ENCODE measurements around the gene DLEU7.

The DLEU7 gene

GRCh38 chr13:50842990-50843256 lies 569 bp downstream of the DLEU7 start:
- DNase-seq (ENCODE audit: low spot score), result no peak

- DNase-seq (ENCODE audit: low spot score), result no peak
These were observed 1.1 kb downstream of the DLEU7 start for GRCh38 chr13:50842251-50842989.

- no peak for DNase-seq (ENCODE audit: low spot score)
These were observed 1.7 kb downstream of the DLEU7 start for GRCh38 chr13:50841786-50842185.

- no peak for DNase-seq (ENCODE audit: low spot score)
These were observed 3.2 kb downstream of the DLEU7 start for GRCh38 chr13:50840284-50840683.

GRCh38 chr13:50839828-50840227 lies 3.7 kb downstream of the DLEU7 start:
- no peak for DNase-seq (ENCODE audit: low spot score)

- no peak for DNase-seq (ENCODE audit: low spot score)
These were observed 4.8 kb downstream of the DLEU7 start for GRCh38 chr13:50838701-50839100.

GRCh38 chr13:50838031-50838430 lies 5.5 kb downstream of the DLEU7 start:
- DNase-seq (ENCODE audit: low spot score), result no peak

- DNase-seq (ENCODE audit: low spot score), result no peak
These were observed 12.0 kb downstream of the DLEU7 start for GRCh38 chr13:50831512-50831911.

GRCh38 chr13:50829896-50830295 lies 13.6 kb downstream of the DLEU7 start:
- DNase-seq (ENCODE audit: low spot score), result no peak

- no peak for DNase-seq (ENCODE audit: low spot score)
These were observed 14.3 kb downstream of the DLEU7 start for GRCh38 chr13:50829226-50829625.

- DNase-seq (ENCODE audit: low spot score), result no peak
These were observed 17.5 kb downstream of the DLEU7 start for GRCh38 chr13:50826035-50826434.

- DNase-seq (ENCODE audit: low spot score), result no peak
These were observed 31.2 kb downstream of the DLEU7 start for GRCh38 chr13:50812242-50812641.

GRCh38 chr13:50810998-50811397 lies 32.5 kb downstream of the DLEU7 start:
- no peak for DNase-seq (ENCODE audit: low spot score)

- DNase-seq (ENCODE audit: low spot score), result no peak
These were observed 33.0 kb downstream of the DLEU7 start for GRCh38 chr13:50810468-50810867.

GRCh38 chr13:50809133-50810090 lies 34.1 kb downstream of the DLEU7 start:
- no peak for DNase-seq (ENCODE audit: low spot score)

- no peak for DNase-seq (ENCODE audit: low spot score)
These were observed 37.7 kb downstream of the DLEU7 start for GRCh38 chr13:50805805-50806204.

GRCh38 chr13:50801087-50801931 lies 42.2 kb downstream of the DLEU7 start:
- peak; percentile 63 for DNase-seq (ENCODE audit: low spot score)

- DNase-seq (ENCODE audit: low spot score), result no peak
These were observed 43.3 kb downstream of the DLEU7 start for GRCh38 chr13:50800091-50800739.

GRCh38 chr13:50798923-50799322 lies 44.6 kb downstream of the DLEU7 start:
- DNase-seq (ENCODE audit: low spot score), result no peak

- DNase-seq (ENCODE audit: low spot score), result no peak
These were observed 46.4 kb downstream of the DLEU7 start for GRCh38 chr13:50797091-50797490.

GRCh38 chr13:50796463-50796862 lies 47.0 kb downstream of the DLEU7 start:
- DNase-seq (ENCODE audit: low spot score), result no peak

- no peak for DNase-seq (ENCODE audit: low spot score)
These were observed 49.3 kb downstream of the DLEU7 start for GRCh38 chr13:50794226-50794625.

Data from CD4-positive, alpha-beta T cell treated with Interleukin-6 at 100 ng/mL for 8 hours (primary cell).